Endothelial cell of umbilical vein (primary cell): ENCODE measurements around the gene LARP6. TPM values are rescaled to one million over a fixed set of nuclear protein-coding genes. Genes with fewer than 3 reads are reported as not detected.
"Not testable (repeated sequence)": the region's sequence is repeated elsewhere in the genome, so short reads cannot be mapped to it uniquely, and the experiment has no call there.

ENCODE experiments used
- BruUV-seq: library from RNA; stranded (reverse); fragments of 400-500 nt; replicated peaks from 2 replicates; lab custom pipeline; 2021; lab: Mats Ljungman, UMichigan
- CTCF ChIA-PET: fragments of 300-600, 350-600 bp; sonication (Branson Sonifier 250); formaldehyde crosslinking; loops from one replicate; lab custom pipeline; 2021; ENCODE audit warnings: antibody characterized with exemption, inconsistent platforms; lab: Charles Lee
- POLR2A ChIA-PET: fragments of 300-600, 350-600 bp; sonication (Branson Sonifier 250); formaldehyde crosslinking; loops from one replicate; lab custom pipeline; 2021; ENCODE audit warnings: antibody characterized with exemption, inconsistent platforms; lab: Charles Lee
- DNase-seq: peaks from one replicate; pipeline ENCODE4 v3.0.0-alpha.2; 2011; ENCODE audit warnings: low read depth, low spot score
- FAIRE-seq: peaks from 2 replicates; lab custom pipeline; 2011; peaks lifted over from hg19 to GRCh38; lab: Jason Lieb, UNC
- H2AFZ ChIP-seq: 2 replicates; pipeline ENCODE4 v1.6.0; 2012; ENCODE audit warnings: low read depth, low read length, control low read depth, inconsistent platforms
- H3K27ac ChIP-seq: 2 replicates; pipeline ENCODE4 v1.5.1; 2011; ENCODE audit warnings: low read depth, mild to moderate bottlenecking, control low read depth, low read length, moderate library complexity; ENCODE audit not compliant: insufficient read depth
- H3K27me3 ChIP-seq, 2 experiments: 2 replicates each; pipeline versions ENCODE4 v1.6.0 to v1.6.1; 2011; ENCODE audit warnings: low read length in 2 of 2, mixed read lengths in 1 of 2; ENCODE audit not compliant: control insufficient read depth in 2 of 2, insufficient read depth in 2 of 2
- H3K36me3 ChIP-seq, 2 experiments: 2 replicates in 1 of 2; 3 replicates in 1 of 2; pipeline ENCODE4 v1.5.1; 2011; ENCODE audit warnings: low read length in 2 of 2, mild to moderate bottlenecking in 1 of 2, moderate library complexity in 1 of 2; ENCODE audit not compliant: control insufficient read depth in 2 of 2, insufficient read depth in 2 of 2; ENCODE audit errors: extremely low read depth in 1 of 2
- H3K4me1 ChIP-seq: 3 replicates; pipeline ENCODE4 v1.5.1; 2011; ENCODE audit warnings: mild to moderate bottlenecking, low read length; ENCODE audit not compliant: control insufficient read depth, insufficient read depth; ENCODE audit errors: extremely low read depth
- H3K4me2 ChIP-seq: 2 replicates; pipeline ENCODE4 v1.6.1; 2011; ENCODE audit warnings: low read length, control low read depth, mixed read lengths; ENCODE audit not compliant: insufficient read depth
- H3K4me3 ChIP-seq, 3 experiments: fragments of 200-600 bp in 1 of 3; sonication (generic), shearing (Covaris generic) in 1 of 3; replicated peaks in 1 of 3; 2 replicates each; pipeline ENCODE4 v1.5.1; 2011 to 2016; ENCODE audit warnings: control low read depth in 3 of 3, low read length in 3 of 3, mild to moderate bottlenecking in 2 of 3, inconsistent platforms in 1 of 3, low read depth in 1 of 3, moderate library complexity in 1 of 3; ENCODE audit not compliant: insufficient read depth in 1 of 3
- H3K79me2 ChIP-seq: 2 replicates; pipeline ENCODE4 v1.6.0; 2012; ENCODE audit warnings: low read length, inconsistent platforms; ENCODE audit not compliant: control insufficient read depth, insufficient read depth
- H3K9ac ChIP-seq: replicated peaks from 2 replicates; pipeline ENCODE3; 2011; ENCODE audit warnings: low read length, control low read depth; ENCODE audit not compliant: insufficient read depth; ENCODE audit errors: extremely low read depth
- H3K9me1 ChIP-seq: replicated peaks from 3 replicates; pipeline ENCODE4 v1.6.0; 2011; ENCODE audit warnings: mild to moderate bottlenecking, low read length; ENCODE audit not compliant: control insufficient read depth, insufficient read depth; ENCODE audit errors: extremely low read depth
- H3K9me3 ChIP-seq: replicated peaks from 2 replicates; pipeline ENCODE4 v1.5.1; 2012; ENCODE audit warnings: low read length, inconsistent platforms; ENCODE audit not compliant: control insufficient read depth, insufficient read depth
- H4K20me1 ChIP-seq: replicated peaks from 2 replicates; pipeline ENCODE3; 2011; ENCODE audit warnings: mild to moderate bottlenecking, low read length; ENCODE audit not compliant: control insufficient read depth, insufficient read depth; ENCODE audit errors: extremely low read depth
- EZH2 ChIP-seq: IDR thresholded peaks from 2 replicates; pipeline ENCODE4 v1.6.1; 2012; ENCODE audit warnings: borderline replicate concordance, low read depth, mild to moderate bottlenecking, moderate library complexity, low read length, inconsistent platforms; ENCODE audit not compliant: severe bottlenecking
- MYC ChIP-seq: IDR thresholded peaks from one replicate; pipeline ENCODE4 v1.6.1; 2011; ENCODE audit warnings: mild to moderate bottlenecking, low read depth, low read length
- POLR2AphosphoS5 ChIP-seq: IDR thresholded peaks from 2 replicates; pipeline ENCODE4 v1.6.1; 2012; ENCODE audit warnings: low read depth, mild to moderate bottlenecking, control low read depth, low read length, moderate library complexity; ENCODE audit not compliant: insufficient read depth
- dilution Hi-C: fragments of 300-500 bp; cut with MboI; formaldehyde crosslinking; loops from one replicate; pipeline ENCODE4 v1.15.0; 2019; ENCODE audit warnings: low sequenced_read_pairs; ENCODE audit not compliant: extremely low pct_ligation_motif_present
- intact Hi-C: fragments of 100-400 bp; cut with micrococcal nuclease; formaldehyde crosslinking; loops from one replicate; pipeline ENCODE4 v1.10.0; 2022
- polyA plus RNA-seq, 4 experiments: library from polyadenylated mRNA; depleted of rRNA in 3 of 4; stranded (reverse) in 3 of 4; unstranded in 1 of 4; fragments of >200 nt; gene quantifications; 2 replicates each; pipeline versions ENCODE4 v1.2.1 to v1.2.3, GENCODE V29; 2011 to 2012; ENCODE audit warnings: missing spikeins in 1 of 4
- total RNA-seq: library from RNA; stranded (reverse); gene quantifications from 2 replicates; pipeline ENCODE4 v1.2.3, GENCODE V29; 2021
- TF ChIP-seq, protein P1 (sequence below), 2 donors: IDR thresholded peaks; 1 replicate in 1 of 2; 2 replicates in 1 of 2; pipeline ENCODE4 v1.5.1; 2011; ENCODE audit warnings: low read length in 2 of 2, mild to moderate bottlenecking in 2 of 2, moderate library complexity in 2 of 2, control low read depth in 1 of 2, inconsistent platforms in 1 of 2, low read depth in 1 of 2; ENCODE audit not compliant: insufficient read depth in 1 of 2; ENCODE audit errors: extremely low read depth in 1 of 2

The LARP6 gene
- total and polyA plus RNA-seq, 2 donors (not counting 3 experiments of a cell fraction or from before 2014, with no cell fraction given): 16.9 to 56.2 TPM

DNA sequence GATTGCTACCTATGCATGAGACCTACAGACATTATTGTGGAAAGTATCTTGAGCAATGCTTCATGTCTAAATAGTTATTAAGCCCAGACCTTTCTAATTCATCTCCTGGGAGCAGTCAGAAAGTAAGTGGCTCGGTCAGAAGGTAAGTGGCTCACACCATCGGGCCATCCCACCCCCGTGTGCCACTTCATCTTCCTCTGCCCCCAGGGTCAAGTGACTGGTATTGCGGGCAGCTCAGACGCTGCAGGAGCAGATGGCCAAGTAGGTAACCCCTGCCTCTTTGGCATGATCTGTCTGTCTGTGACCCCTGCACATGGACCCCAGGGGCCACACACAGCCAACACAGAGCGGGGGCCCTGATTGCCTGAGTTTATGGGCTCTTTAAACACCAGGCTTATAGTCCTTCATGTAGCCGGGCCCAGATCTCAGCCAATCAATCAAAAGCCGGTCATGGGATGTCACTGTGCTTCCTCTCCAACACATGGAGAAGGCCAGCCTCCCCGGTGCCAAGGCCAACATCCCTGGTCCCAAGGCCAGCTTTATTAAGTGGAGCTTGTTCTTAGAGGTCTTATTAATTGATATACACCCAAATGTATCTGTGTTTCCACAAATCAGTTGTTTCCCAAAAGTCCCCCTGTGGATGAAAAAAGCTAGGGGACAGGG is 42.9 kb downstream of the LARP6 start:
- H3K9ac ChIP-seq: no peak overlapping the region
- peak overlapping the region; percentile 45 for H2AFZ ChIP-seq
- H3K4me3 ChIP-seq: no peak overlapping the region
- no peaks in the 10 kb centered on the region for H4K20me1 ChIP-seq
- no peaks in the 10 kb centered on the region for H3K79me2 ChIP-seq
- ChIA-PET POLR2A (interaction anchor here (0.5 to 1.0 kb wide), 2 partner anchors 12 to 303 kb away, joined by 3 to 6 read pairs; no protein-coding TSS in a partner anchor), CTCF (interaction anchor here (0.8 to 5.3 kb wide), 41 partner anchors 10 to 245 kb away, joined by 3 to 197 read pairs (median 9); partner anchors contain the start of gene UACA)
- dilution Hi-C loops (no loop called here), intact Hi-C loops (loop anchor here (5.0 kb wide), 1 partner anchor 109 kb away; no protein-coding TSS in a partner anchor)
- DNase-seq (no peak), FAIRE-seq (no peak)
- H3K9me3 ChIP-seq: no peaks in the 10 kb centered on the region
- TF ChIP-seq, protein P1, sequence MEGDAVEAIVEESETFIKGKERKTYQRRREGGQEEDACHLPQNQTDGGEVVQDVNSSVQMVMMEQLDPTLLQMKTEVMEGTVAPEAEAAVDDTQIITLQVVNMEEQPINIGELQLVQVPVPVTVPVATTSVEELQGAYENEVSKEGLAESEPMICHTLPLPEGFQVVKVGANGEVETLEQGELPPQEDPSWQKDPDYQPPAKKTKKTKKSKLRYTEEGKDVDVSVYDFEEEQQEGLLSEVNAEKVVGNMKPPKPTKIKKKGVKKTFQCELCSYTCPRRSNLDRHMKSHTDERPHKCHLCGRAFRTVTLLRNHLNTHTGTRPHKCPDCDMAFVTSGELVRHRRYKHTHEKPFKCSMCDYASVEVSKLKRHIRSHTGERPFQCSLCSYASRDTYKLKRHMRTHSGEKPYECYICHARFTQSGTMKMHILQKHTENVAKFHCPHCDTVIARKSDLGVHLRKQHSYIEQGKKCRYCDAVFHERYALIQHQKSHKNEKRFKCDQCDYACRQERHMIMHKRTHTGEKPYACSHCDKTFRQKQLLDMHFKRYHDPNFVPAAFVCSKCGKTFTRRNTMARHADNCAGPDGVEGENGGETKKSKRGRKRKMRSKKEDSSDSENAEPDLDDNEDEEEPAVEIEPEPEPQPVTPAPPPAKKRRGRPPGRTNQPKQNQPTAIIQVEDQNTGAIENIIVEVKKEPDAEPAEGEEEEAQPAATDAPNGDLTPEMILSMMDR (IDR thresholded peaks at IDR 0.05; ENCODE audit: extremely low read depth in 1 of 2, insufficient read depth in 1 of 2, low read depth in 1 of 2, low read length in 2 of 2): no peak
- no peaks in the 10 kb centered on the region for H3K36me3 ChIP-seq
- no peaks in the 10 kb centered on the region for H3K27me3 ChIP-seq
- H3K4me1 ChIP-seq: peaks cover 23% of the 10 kb centered on the region
- H3K9me1 ChIP-seq: no peaks in the 10 kb centered on the region
- no TSS peak for BruUV-seq
- no peak overlapping the region for H3K4me2 ChIP-seq
- H3K27ac ChIP-seq: no peak overlapping the region

DNA sequence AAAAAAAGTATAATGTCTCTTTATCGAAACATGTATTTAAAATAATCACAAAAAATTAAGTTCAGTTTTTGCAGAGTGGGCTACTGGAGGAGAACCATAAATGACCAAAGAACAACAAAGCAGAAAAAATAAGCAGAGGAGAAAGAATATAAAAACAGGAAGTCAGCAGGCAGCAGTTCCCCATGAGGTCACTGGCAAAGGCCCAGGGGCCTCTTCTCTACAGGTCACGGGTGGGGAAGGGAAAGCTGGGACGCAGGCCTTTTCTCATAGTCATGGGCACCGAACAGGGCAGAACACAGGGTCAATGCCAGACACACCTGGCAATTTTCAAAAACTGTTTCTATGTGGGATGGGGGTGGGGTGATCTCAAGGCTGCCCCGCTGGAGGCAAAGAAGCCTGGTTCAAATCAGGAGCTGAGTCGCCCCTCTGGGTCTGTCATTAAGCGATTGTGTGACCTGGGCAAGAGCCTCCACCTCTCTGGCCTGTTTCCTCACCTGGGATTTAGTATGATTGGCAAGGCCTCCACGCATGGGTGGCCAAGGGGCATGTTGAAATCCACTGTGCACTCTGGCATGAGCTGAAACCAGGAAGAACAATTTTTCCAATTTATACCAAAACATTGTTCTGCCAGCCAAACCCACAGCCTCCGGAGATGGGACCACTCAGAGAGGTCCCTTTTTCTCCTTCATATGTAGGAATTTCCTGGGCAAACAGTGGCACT is 46.8 kb downstream of the LARP6 start:
- Histone ChIP-seq H3K9ac (no peak overlapping the region), H3K9me1 (no peaks in the 10 kb centered on the region), H3K4me1 (peaks cover 30% of the 10 kb centered on the region), H3K36me3 (no peaks in the 10 kb centered on the region), H3K27me3 (no peaks in the 10 kb centered on the region), H2AFZ (peak overlapping the region; percentile 91), H3K79me2 (no peaks in the 10 kb centered on the region), H3K27ac (peak overlapping the region; percentile 76), H3K4me2 (peak overlapping the region; percentile 65), H3K4me3 (no peak overlapping the region), H4K20me1 (no peaks in the 10 kb centered on the region), H3K9me3 (no peaks in the 10 kb centered on the region)
- dilution Hi-C loops: no loop called here
- peak; percentile 46 for TF ChIP-seq POLR2AphosphoS5
- TF ChIP-seq MYC: no peak
- TF ChIP-seq EZH2: no peak
- intact Hi-C loops: no loop called here
- FAIRE-seq (peak; percentile 72), DNase-seq (peak; percentile 82)
- no TSS peak for BruUV-seq
- CTCF ChIA-PET: interaction anchor here (0.7 to 2.1 kb wide), 4 partner anchors 45 to 238 kb away, joined by 3 to 10 read pairs (median 3); no protein-coding TSS in a partner anchor
- POLR2A ChIA-PET: no interaction called here

DNA sequence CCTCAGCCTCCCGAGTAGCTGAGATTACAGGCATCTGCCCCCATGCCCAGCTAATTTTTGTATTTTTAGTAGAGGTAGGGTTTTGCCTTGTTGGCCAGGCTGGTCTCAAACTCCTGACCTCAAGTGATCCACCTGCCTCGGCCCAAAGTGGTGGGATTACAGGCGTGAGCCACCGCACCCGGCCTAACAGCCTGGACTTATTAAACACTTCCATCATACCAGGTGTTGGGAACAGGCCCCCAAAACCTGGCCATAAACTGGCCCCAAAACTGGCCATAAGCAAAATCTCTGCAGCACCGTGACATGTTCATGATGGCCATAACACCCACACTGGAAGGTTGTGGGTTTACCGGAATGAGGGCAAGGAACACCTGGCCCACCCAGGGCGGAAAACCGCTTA is 49.6 kb downstream of the LARP6 start:
- CTCF ChIA-PET: interaction anchor here (1.6 to 1.7 kb wide), 2 partner anchors 34 to 82 kb away, joined by 3 to 8 read pairs; no protein-coding TSS in a partner anchor
- H3K9ac ChIP-seq, H3K9me1 ChIP-seq, intact Hi-C loops, H3K4me3 ChIP-seq, DNase-seq, FAIRE-seq, H3K27ac ChIP-seq, H3K9me3 ChIP-seq, H4K20me1 ChIP-seq, H3K4me2 ChIP-seq, POLR2A ChIA-PET, dilution Hi-C loops, H3K36me3 ChIP-seq, H2AFZ ChIP-seq, H3K79me2 ChIP-seq, H3K27me3 ChIP-seq, BruUV-seq: not testable (repeated sequence)
- H3K4me1 ChIP-seq: peaks cover 36% of the 10 kb centered on the region
